CD14-positive monocyte (primary cell): ENCODE data around the gene DCAF4. TPM values are rescaled to one million over a fixed set of nuclear protein-coding genes. Genes with fewer than 3 reads are reported as not detected.

Source experiments
- DNase-seq, 3 donors: peaks; one replicate each; pipeline ENCODE4 v3.0.0-alpha.2; 2011 to 2022
- H2AFZ ChIP-seq: 2 replicates; pipeline ENCODE4 v1.6.0; 2012; ENCODE audit warnings: mild to moderate bottlenecking, low read depth, low read length, inconsistent platforms; ENCODE audit not compliant: insufficient read depth, poor library complexity, severe bottlenecking
- H3K27ac ChIP-seq, 2 donors: 1 replicate in 1 of 2; 2 replicates in 1 of 2; pipeline ENCODE4 v1.5.1; 2012 to 2013; ENCODE audit warnings: low read length in 2 of 2, control low read depth in 1 of 2, inconsistent platforms in 1 of 2, low read depth in 1 of 2, mild to moderate bottlenecking in 1 of 2
- H3K27me3 ChIP-seq, 2 donors: one replicate each; pipeline versions ENCODE4 v1.6.0 to v1.6.1; 2011 to 2013; ENCODE audit warnings: low read length in 2 of 2; ENCODE audit not compliant: control insufficient read depth in 2 of 2, insufficient read depth in 2 of 2
- H3K36me3 ChIP-seq, 2 donors: replicated peaks in 1 of 2; 1 replicate in 1 of 2; 2 replicates in 1 of 2; pipeline versions ENCODE4 v1.5.1 to v1.6.1; 2012 to 2013; ENCODE audit warnings: low read length in 2 of 2, control low read depth in 1 of 2, inconsistent platforms in 1 of 2, mild to moderate bottlenecking in 1 of 2; ENCODE audit not compliant: insufficient read depth in 2 of 2, control insufficient read depth in 1 of 2
- H3K4me1 ChIP-seq, 2 donors: 1 replicate in 1 of 2; 2 replicates in 1 of 2; pipeline versions ENCODE4 v1.5.1 to v1.6.1; 2012 to 2013; ENCODE audit warnings: low read length in 2 of 2, control low read depth in 1 of 2, inconsistent platforms in 1 of 2, mild to moderate bottlenecking in 1 of 2, moderate library complexity in 1 of 2; ENCODE audit not compliant: insufficient read depth in 2 of 2, control insufficient read depth in 1 of 2
- H3K4me2 ChIP-seq: replicated peaks from 2 replicates; pipeline ENCODE3; 2012; ENCODE audit warnings: low read length, moderate library complexity, mild to moderate bottlenecking; ENCODE audit not compliant: poor library complexity, severe bottlenecking; ENCODE audit errors: extremely low read depth
- H3K4me3 ChIP-seq, 3 experiments: fragments of 200-600 bp in 1 of 3; sonication (generic) in 1 of 3; replicated peaks in 1 of 3; 1 replicate in 2 of 3; 2 replicates in 1 of 3; pipeline ENCODE4 v1.5.1; 2011 to 2013; ENCODE audit warnings: low read length in 3 of 3, mild to moderate bottlenecking in 3 of 3, control low read depth in 2 of 3, low read depth in 2 of 3, inconsistent platforms in 1 of 3, moderate library complexity in 1 of 3
- H3K79me2 ChIP-seq: 2 replicates; pipeline ENCODE4 v1.6.0; 2012; ENCODE audit warnings: mild to moderate bottlenecking, control low read depth, inconsistent platforms, low read length, moderate library complexity; ENCODE audit not compliant: insufficient read depth
- H3K9ac ChIP-seq: 2 replicates; pipeline ENCODE4 v1.6.0; 2017; ENCODE audit warnings: low read length, mild to moderate bottlenecking; ENCODE audit not compliant: insufficient read depth, poor library complexity, severe bottlenecking
- H3K9me3 ChIP-seq, 2 donors: replicated peaks in 1 of 2; 1 replicate in 1 of 2; 2 replicates in 1 of 2; pipeline versions ENCODE4 v1.5.1 to v1.6.1; 2012 to 2013; ENCODE audit warnings: low read length in 2 of 2, control low read depth in 1 of 2; ENCODE audit not compliant: control insufficient read depth in 1 of 2, insufficient read depth in 1 of 2
- H4K20me1 ChIP-seq: 2 replicates; pipeline ENCODE4 v1.6.0; 2012; ENCODE audit warnings: mild to moderate bottlenecking, low read length, control low read depth, moderate library complexity; ENCODE audit not compliant: insufficient read depth
- H3K27ac Mint-ChIP-seq, 7 donors: one replicate each; pipeline ENCODE4 v1.8.0; 2020; ENCODE audit warnings: mild to moderate bottlenecking in 7 of 7, mixed read lengths in 7 of 7, moderate library complexity in 6 of 7, inconsistent platforms in 2 of 7
- H3K27me3 Mint-ChIP-seq, 3 donors: one replicate each; pipeline ENCODE4 v1.8.0; 2021 to 2022; ENCODE audit warnings: low read depth in 3 of 3, mild to moderate bottlenecking in 3 of 3, mixed read lengths in 3 of 3, moderate library complexity in 3 of 3, inconsistent platforms in 1 of 3
- H3K36me3 Mint-ChIP-seq, 2 donors: one replicate each; pipeline ENCODE4 v1.8.0; 2020; ENCODE audit warnings: mixed read lengths in 2 of 2, inconsistent platforms in 1 of 2, mild to moderate bottlenecking in 1 of 2
- H3K4me1 Mint-ChIP-seq: one replicate; pipeline ENCODE4 v1.8.0; 2020; ENCODE audit warnings: mild to moderate bottlenecking, mixed read lengths
- H3K4me3 Mint-ChIP-seq, 2 donors: one replicate each; pipeline ENCODE4 v1.8.0; 2020; ENCODE audit warnings: mild to moderate bottlenecking in 2 of 2, mixed read lengths in 2 of 2, moderate library complexity in 1 of 2
- H3K9me3 Mint-ChIP-seq, 7 donors: one replicate each; pipeline ENCODE4 v1.8.0; 2020 to 2022; ENCODE audit warnings: mixed read lengths in 7 of 7, mild to moderate bottlenecking in 6 of 7, moderate library complexity in 6 of 7, inconsistent platforms in 2 of 7
- WGBS: methylation state at CpG from one replicate; pipeline ENCODE4 v1.1.5; 2013; ENCODE audit warnings: missing lambda C conversion rate; ENCODE audit not compliant: insufficient coverage; 5-methylcytosine and 5-hydroxymethylcytosine counted together
- intact Hi-C, 2 donors: fragments of 100-400 bp; cut with micrococcal nuclease; formaldehyde crosslinking; loops; one replicate each; pipeline versions ENCODE4 v1.15.0 to v1.15.1; 2023
- polyA plus RNA-seq, 3 donors: library from polyadenylated mRNA; depleted of rRNA in 1 of 3; unstranded in 2 of 3; stranded (reverse) in 1 of 3; fragments of 300-500 nt in 2 of 3; fragments of >200 nt in 1 of 3; fragmentation: Illumina TruSeq in 2 of 3; gene quantifications; 1 replicate in 2 of 3; 2 replicates in 1 of 3; pipeline ENCODE4 v1.2.3, GENCODE V29; 2012 to 2021
- TF ChIP-seq, protein P1 (sequence below): fragments of 200-600 bp; IDR thresholded peaks from one replicate; pipeline ENCODE4 v1.8.0; 2022; ENCODE audit warnings: antibody characterized with exemption, mild to moderate bottlenecking

The DCAF4 gene
- polyA plus RNA-seq, 3 donors = 1.1 to 7.2 (median 2.3) TPM

GRCh38 chr14:72917094-72917802, 9.0 kb upstream of the DCAF4 start:
- H2AFZ ChIP-seq = no peak overlapping the region
- no peaks in the 10 kb centered on the region for H3K36me3 Mint-ChIP-seq
- no peak overlapping the region for H3K4me3 Mint-ChIP-seq
- H3K27me3 ChIP-seq = peaks cover 13 to 15% of the 10 kb centered on the region in 2 donors
- TF ChIP-seq, protein P1, sequence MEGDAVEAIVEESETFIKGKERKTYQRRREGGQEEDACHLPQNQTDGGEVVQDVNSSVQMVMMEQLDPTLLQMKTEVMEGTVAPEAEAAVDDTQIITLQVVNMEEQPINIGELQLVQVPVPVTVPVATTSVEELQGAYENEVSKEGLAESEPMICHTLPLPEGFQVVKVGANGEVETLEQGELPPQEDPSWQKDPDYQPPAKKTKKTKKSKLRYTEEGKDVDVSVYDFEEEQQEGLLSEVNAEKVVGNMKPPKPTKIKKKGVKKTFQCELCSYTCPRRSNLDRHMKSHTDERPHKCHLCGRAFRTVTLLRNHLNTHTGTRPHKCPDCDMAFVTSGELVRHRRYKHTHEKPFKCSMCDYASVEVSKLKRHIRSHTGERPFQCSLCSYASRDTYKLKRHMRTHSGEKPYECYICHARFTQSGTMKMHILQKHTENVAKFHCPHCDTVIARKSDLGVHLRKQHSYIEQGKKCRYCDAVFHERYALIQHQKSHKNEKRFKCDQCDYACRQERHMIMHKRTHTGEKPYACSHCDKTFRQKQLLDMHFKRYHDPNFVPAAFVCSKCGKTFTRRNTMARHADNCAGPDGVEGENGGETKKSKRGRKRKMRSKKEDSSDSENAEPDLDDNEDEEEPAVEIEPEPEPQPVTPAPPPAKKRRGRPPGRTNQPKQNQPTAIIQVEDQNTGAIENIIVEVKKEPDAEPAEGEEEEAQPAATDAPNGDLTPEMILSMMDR = no peak
- peaks cover 0 to 3% (median 0%) of the 10 kb centered on the region in 7 donors for H3K9me3 Mint-ChIP-seq
- no peaks in the 10 kb centered on the region for H3K9me3 ChIP-seq
- no peaks in the 10 kb centered on the region for H3K4me1 Mint-ChIP-seq
- H3K9ac ChIP-seq = no peak overlapping the region
- H3K4me2 ChIP-seq = no peak overlapping the region
- H4K20me1 ChIP-seq = no peaks in the 10 kb centered on the region
- DNase-seq = no peak
- peaks cover 17 to 38% (median 26%) of the 10 kb centered on the region in 3 donors for H3K27me3 Mint-ChIP-seq
- no peaks in the 10 kb centered on the region for H3K79me2 ChIP-seq
- 91% methylated on average over 4 of the region's 9 CpGs for WGBS
- no peaks in the 10 kb centered on the region for H3K4me1 ChIP-seq
- H3K27ac ChIP-seq = no peak overlapping the region
- no peaks in the 10 kb centered on the region for H3K36me3 ChIP-seq
- no peak overlapping the region for H3K27ac Mint-ChIP-seq
- intact Hi-C loops = no loop called here
- no peak overlapping the region for H3K4me3 ChIP-seq

- H3K27ac Mint-ChIP-seq = no peak overlapping the region
- H3K36me3 Mint-ChIP-seq = no peaks in the 10 kb centered on the region
- no peak overlapping the region for H3K9ac ChIP-seq
- H3K4me2 ChIP-seq = no peak overlapping the region
- no peak overlapping the region for H3K27ac ChIP-seq
- intact Hi-C loops = no loop called here
- H3K4me3 ChIP-seq = no peak overlapping the region
- peaks cover 13 to 15% of the 10 kb centered on the region in 2 donors for H3K27me3 ChIP-seq
- H3K9me3 ChIP-seq = no peaks in the 10 kb centered on the region
- TF ChIP-seq, protein P1 = no peak
- H3K27me3 Mint-ChIP-seq = peaks cover 28 to 45% (median 28%) of the 10 kb centered on the region in 3 donors
- DNase-seq = no peak
- no peaks in the 10 kb centered on the region for H3K4me1 Mint-ChIP-seq
- no CpG with 5 or more reads among the region's 2 CpGs for WGBS
- no peak overlapping the region for H3K4me3 Mint-ChIP-seq
- no peaks in the 10 kb centered on the region for H4K20me1 ChIP-seq
- H2AFZ ChIP-seq = no peak overlapping the region
- H3K9me3 Mint-ChIP-seq = peaks cover 0 to 6% (median 0%) of the 10 kb centered on the region in 7 donors
- no peaks in the 10 kb centered on the region for H3K36me3 ChIP-seq
- H3K4me1 ChIP-seq = no peaks in the 10 kb centered on the region
- H3K79me2 ChIP-seq = no peaks in the 10 kb centered on the region
Observed at GRCh38 chr14:72920008-72920407, 6.3 kb upstream of the DCAF4 start.
